Effector memory CD8-positive, alpha-beta T cell (primary cell): ENCODE data around the gene CACNA1D.

Experiments used
- ATAC-seq: fragments of 150-1000 bp; cut with Tn5 transposase; replicated peaks from 2 replicates; pipeline ENCODE4 v1.10.0; 2021; ENCODE audit warnings: mild to moderate bottlenecking, moderate library complexity
- DNase-seq, 3 experiments: peaks; one replicate each; pipeline ENCODE4 v3.0.0; 2021
- H3K27ac Mint-ChIP-seq, 2 donors: one replicate each; pipeline ENCODE4 v1.8.0; 2022; ENCODE audit warnings: mild to moderate bottlenecking in 2 of 2, mixed read lengths in 2 of 2, moderate library complexity in 2 of 2
- H3K27me3 Mint-ChIP-seq, 2 donors: one replicate each; pipeline ENCODE4 v1.8.0; 2022; ENCODE audit warnings: mixed read lengths in 2 of 2
- H3K36me3 Mint-ChIP-seq: one replicate; pipeline ENCODE4 v1.8.0; 2022; ENCODE audit warnings: mild to moderate bottlenecking, moderate library complexity, mixed read lengths; ENCODE audit not compliant: insufficient read depth
- H3K4me1 Mint-ChIP-seq, 2 donors: one replicate each; pipeline ENCODE4 v1.8.0; 2022; ENCODE audit warnings: low read depth in 2 of 2, mixed read lengths in 2 of 2
- H3K4me3 Mint-ChIP-seq, 2 donors: one replicate each; pipeline ENCODE4 v1.8.0; 2022; ENCODE audit warnings: mild to moderate bottlenecking in 2 of 2, mixed read lengths in 2 of 2, moderate library complexity in 2 of 2
- H3K9me3 Mint-ChIP-seq, 2 donors: one replicate each; pipeline ENCODE4 v1.8.0; 2022; ENCODE audit warnings: mixed read lengths in 2 of 2

CACNA1D gene

GRCh38 chr3:53709256-53709655 lies 214.8 kb downstream of the CACNA1D start:
- Mint-ChIP-seq H3K27ac (no peak overlapping the region), H3K36me3 (no peaks in the 10 kb centered on the region), H3K27me3 (no peaks in the 10 kb centered on the region), H3K4me1 (peaks cover 4 to 6% of the 10 kb centered on the region in 2 donors), H3K4me3 (no peak overlapping the region), H3K9me3 (no peaks in the 10 kb centered on the region)
- no peak for ATAC-seq
- no peak for DNase-seq

- peak; percentile 37 to 48 (median 39) for DNase-seq
- Mint-ChIP-seq H3K27ac (no peak overlapping the region), H3K9me3 (no peaks in the 10 kb centered on the region), H3K4me1 (peaks cover 4 to 6% of the 10 kb centered on the region in 2 donors), H3K27me3 (no peaks in the 10 kb centered on the region), H3K4me3 (no peak overlapping the region), H3K36me3 (no peaks in the 10 kb centered on the region)
- peak; percentile 83 for ATAC-seq
These were observed 215.7 kb downstream of the CACNA1D start for GRCh38 chr3:53709860-53710674.

- DNase-seq (no peak), ATAC-seq (no peak)
- Mint-ChIP-seq H3K4me1 (peaks cover 4% of the 10 kb centered on the region in 2 donors), H3K4me3 (no peak overlapping the region), H3K9me3 (no peaks in the 10 kb centered on the region), H3K27me3 (no peaks in the 10 kb centered on the region), H3K27ac (no peak overlapping the region), H3K36me3 (no peaks in the 10 kb centered on the region)
These were observed 217.0 kb downstream of the CACNA1D start for GRCh38 chr3:53711387-53711786.

DNA sequence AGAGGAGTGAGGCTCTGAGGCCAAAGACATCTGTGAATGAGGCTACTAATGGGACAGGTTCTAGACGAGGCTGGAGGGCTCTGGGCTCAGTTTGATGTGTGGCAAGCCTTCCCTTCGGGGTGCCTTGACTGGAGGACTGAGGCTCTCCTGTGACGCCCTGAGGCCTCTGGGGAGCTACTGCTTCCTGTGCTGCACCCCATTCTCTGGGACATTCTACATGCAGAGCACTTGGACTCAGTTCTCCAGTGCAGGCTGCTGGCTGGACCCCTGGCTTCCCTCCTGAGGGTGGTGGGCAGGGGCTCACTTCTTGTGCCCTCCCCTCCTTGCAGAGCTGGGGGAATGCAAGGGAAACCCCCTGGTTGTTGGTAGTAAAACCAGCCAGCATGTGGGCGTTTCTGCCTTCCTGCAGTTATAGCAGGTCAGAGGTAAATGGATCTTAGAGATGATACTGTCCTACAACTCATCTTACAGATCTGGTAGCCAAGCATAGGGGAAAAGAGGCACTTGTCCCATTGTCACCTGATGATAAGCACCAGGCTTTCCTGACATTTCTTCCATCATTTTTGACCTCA lies 218.5 kb downstream of the CACNA1D start:
- no peak for DNase-seq
- Mint-ChIP-seq H3K4me1 (peaks cover 4% of the 10 kb centered on the region in 2 donors), H3K36me3 (no peaks in the 10 kb centered on the region), H3K4me3 (no peak overlapping the region), H3K27ac (no peak overlapping the region), H3K9me3 (no peaks in the 10 kb centered on the region), H3K27me3 (no peaks in the 10 kb centered on the region)
- ATAC-seq: no peak

DNA sequence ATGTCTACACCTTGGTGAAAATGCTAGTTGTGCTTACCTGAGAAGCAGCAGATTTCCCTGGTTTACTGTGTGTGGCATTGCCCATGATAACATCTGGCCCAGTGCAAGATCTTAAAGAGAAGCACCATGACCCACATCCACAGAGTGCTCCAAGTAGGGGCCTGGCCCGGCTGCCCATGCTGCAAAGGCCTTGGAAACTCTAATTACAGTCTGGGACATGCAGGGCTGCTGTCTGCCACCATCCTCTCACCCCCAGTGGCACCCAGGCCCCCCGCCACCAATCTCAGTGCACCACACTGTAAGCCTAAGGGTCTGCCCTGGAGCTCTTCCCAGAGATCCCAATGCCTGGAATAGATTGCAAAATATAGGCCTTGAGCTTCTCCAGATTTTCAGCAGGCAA lies 219.2 kb downstream of the CACNA1D start:
- Mint-ChIP-seq H3K36me3 (no peaks in the 10 kb centered on the region), H3K27me3 (no peaks in the 10 kb centered on the region), H3K4me3 (no peak overlapping the region)

GRCh38 chr3:53715815-53716483 lies 221.5 kb downstream of the CACNA1D start:
- no peak for ATAC-seq
- Mint-ChIP-seq H3K4me1 (no peaks in the 10 kb centered on the region), H3K27ac (no peak overlapping the region), H3K9me3 (no peaks in the 10 kb centered on the region), H3K27me3 (peaks cover 8 to 10% of the 10 kb centered on the region in 2 donors), H3K4me3 (no peak overlapping the region), H3K36me3 (no peaks in the 10 kb centered on the region)
- no peak for DNase-seq

More for the DNA sequence above, 219.2 kb downstream of the CACNA1D start:
- H3K4me1 Mint-ChIP-seq: peaks cover 4% of the 10 kb centered on the region in 2 donors
- no peak overlapping the region for H3K27ac Mint-ChIP-seq
- ATAC-seq (no peak), DNase-seq (no peak)
- H3K9me3 Mint-ChIP-seq: no peaks in the 10 kb centered on the region

DNA sequence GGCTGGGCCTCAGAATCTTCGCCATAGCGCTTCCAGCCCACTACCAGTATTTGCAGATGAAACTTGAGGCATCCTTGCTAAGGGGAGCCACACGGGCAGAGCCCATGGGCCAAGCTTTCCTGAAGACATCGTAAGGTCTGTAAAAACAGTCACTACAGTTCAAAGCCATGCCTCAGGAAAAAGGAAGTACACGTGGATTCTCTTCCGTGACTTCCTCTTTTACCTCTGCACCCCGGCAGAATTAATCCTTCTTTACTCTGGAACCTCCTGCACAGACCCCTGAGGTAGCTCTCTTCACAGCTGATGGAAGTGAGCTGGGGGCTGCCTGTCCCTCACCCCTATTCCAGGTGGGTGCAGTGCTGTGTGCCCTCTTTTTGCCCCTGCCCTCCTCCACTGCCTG lies 222.6 kb downstream of the CACNA1D start:
- Mint-ChIP-seq H3K27ac (no peak overlapping the region), H3K4me3 (no peak overlapping the region), H3K4me1 (no peaks in the 10 kb centered on the region), H3K36me3 (no peaks in the 10 kb centered on the region), H3K27me3 (peaks cover 8 to 18% of the 10 kb centered on the region in 2 donors), H3K9me3 (no peaks in the 10 kb centered on the region)
- no peak for ATAC-seq
- DNase-seq: no peak

GRCh38 chr3:53718462-53718861 lies 224.1 kb downstream of the CACNA1D start:
- Mint-ChIP-seq H3K36me3 (no peaks in the 10 kb centered on the region), H3K4me3 (no peak overlapping the region), H3K27me3 (peaks cover 15 to 33% of the 10 kb centered on the region in 2 donors), H3K27ac (no peak overlapping the region), H3K9me3 (no peaks in the 10 kb centered on the region), H3K4me1 (no peaks in the 10 kb centered on the region)
- DNase-seq (no peak), ATAC-seq (no peak)

GRCh38 chr3:53719796-53720195 lies 225.4 kb downstream of the CACNA1D start:
- no peaks in the 10 kb centered on the region for H3K9me3 Mint-ChIP-seq
- ATAC-seq (no peak), DNase-seq (no peak)
- no peaks in the 10 kb centered on the region for H3K36me3 Mint-ChIP-seq
- H3K27me3 Mint-ChIP-seq: peaks cover 24 to 46% of the 10 kb centered on the region in 2 donors
- no peaks in the 10 kb centered on the region for H3K4me1 Mint-ChIP-seq
- H3K27ac Mint-ChIP-seq: no peak overlapping the region
- no peak overlapping the region for H3K4me3 Mint-ChIP-seq

GRCh38 chr3:53721187-53722119 lies 227.0 kb downstream of the CACNA1D start:
- peaks cover 37 to 61% of the 10 kb centered on the region in 2 donors for H3K27me3 Mint-ChIP-seq
- no peaks in the 10 kb centered on the region for H3K4me1 Mint-ChIP-seq
- H3K36me3 Mint-ChIP-seq: peaks cover 3% of the 10 kb centered on the region
- no peak overlapping the region for H3K4me3 Mint-ChIP-seq
- ATAC-seq (no peak), DNase-seq (no peak)
- no peaks in the 10 kb centered on the region for H3K9me3 Mint-ChIP-seq
- no peak overlapping the region for H3K27ac Mint-ChIP-seq

- Mint-ChIP-seq H3K4me1 (no peaks in the 10 kb centered on the region), H3K36me3 (peaks cover 3% of the 10 kb centered on the region), H3K9me3 (no peaks in the 10 kb centered on the region), H3K27ac (no peak overlapping the region), H3K4me3 (no peak overlapping the region), H3K27me3 (peaks cover 52 to 81% of the 10 kb centered on the region in 2 donors)
- ATAC-seq (no peak), DNase-seq (no peak)
These were observed 230.2 kb downstream of the CACNA1D start for GRCh38 chr3:53724566-53724965.

DNA sequence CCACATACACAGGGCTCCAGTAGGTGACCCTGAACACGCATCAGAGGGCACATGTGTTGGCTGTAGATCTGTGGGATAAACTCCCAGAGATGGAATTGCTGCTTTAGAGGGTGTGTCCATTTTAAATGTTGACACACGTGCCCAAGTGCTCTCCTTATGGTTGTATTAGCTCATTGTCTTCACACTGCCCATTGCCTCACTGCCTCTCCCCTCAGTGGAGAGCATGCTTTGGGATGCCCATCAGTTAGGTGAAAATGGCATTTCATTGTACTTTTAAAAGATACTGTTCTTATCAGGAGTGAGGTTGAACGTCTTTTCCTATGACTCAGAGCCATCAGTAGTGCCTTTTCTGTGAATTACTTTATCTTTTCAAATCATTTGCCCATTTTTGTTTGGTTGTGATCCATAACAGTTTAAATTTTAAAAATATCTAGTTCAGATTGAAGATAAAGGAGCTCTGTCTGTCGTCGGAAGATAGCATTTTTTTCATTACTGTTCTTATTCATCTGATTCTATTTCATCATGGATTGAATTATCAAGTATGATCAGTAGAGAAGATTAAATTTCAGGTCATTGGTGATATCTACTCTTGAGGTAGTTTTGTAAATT lies 231.1 kb downstream of the CACNA1D start:
- Mint-ChIP-seq H3K36me3 (peaks cover 3% of the 10 kb centered on the region), H3K4me1 (no peaks in the 10 kb centered on the region), H3K27ac (no peak overlapping the region), H3K4me3 (no peak overlapping the region), H3K9me3 (no peaks in the 10 kb centered on the region), H3K27me3 (peaks cover 48 to 76% of the 10 kb centered on the region in 2 donors)
- DNase-seq: no peak
- ATAC-seq: no peak

GRCh38 chr3:53726643-53727042 lies 232.2 kb downstream of the CACNA1D start:
- H3K9me3 Mint-ChIP-seq: no peaks in the 10 kb centered on the region
- H3K27ac Mint-ChIP-seq: no peak overlapping the region
- H3K36me3 Mint-ChIP-seq: peaks cover 3% of the 10 kb centered on the region
- peaks cover 53 to 72% of the 10 kb centered on the region in 2 donors for H3K27me3 Mint-ChIP-seq
- no peak for DNase-seq
- no peak overlapping the region for H3K4me3 Mint-ChIP-seq
- ATAC-seq: no peak
- no peaks in the 10 kb centered on the region for H3K4me1 Mint-ChIP-seq
